ENCODE measurements around the gene MAST1. TPM values are rescaled to one million over a fixed set of nuclear protein-coding genes. Genes with fewer than 3 reads are reported as not detected.
A peak's percentile ranks its signal among the peaks of the same experiment; 100 is the strongest.

Gene MAST1
- total RNA-seq, 2 donors from 2014 or later, result 0.26 TPM; not detected in 1

- Histone ChIP-seq H3K4me1 (peaks cover 33% of the 10 kb centered on the region), H3K9me3 (no peaks in the 10 kb centered on the region), H3K36me3 (replicated peaks in 1 of 2; ENCODE audit: insufficient read depth in 1 of 2, low read depth in 2 of 2) (no peaks in the 10 kb centered on the region), H3K27ac (peak within 1 kb of the TSS; percentile 66 to 80 (median 75)), H3K4me3 (peak within 1 kb of the TSS; percentile 50 to 73), H3K27me3 (no peaks in the 10 kb centered on the region)
- intact Hi-C loops (cut with DNase I), result loop anchor here (5.0 kb wide), 1 partner anchor 39 kb away; no protein-coding TSS in a partner anchor
- TF ChIP-seq CTCF (IDR thresholded peaks at IDR 0.05) (peak in 1 of 7 experiments; percentile 13), POLR2A (IDR thresholded peaks at IDR 0.05) (peak; percentile 96 to 99 (median 99))
- WGBS, 2 donors, result 0 to 1% methylated on average over 4 to 76 of the region's 78 CpGs
- DNase-seq (peak; percentile 84 to 90 (median 88)), ATAC-seq (peak; percentile 87)
These were observed 36.6 kb upstream of the MAST1 start, which contains the start of the genes PRDX2 and THSD8 for GRCh38 chr19:12801466-12802266. Gene PRDX2, minus strand, starts transcription at chr19:12801800. Its CDS starts 539 bp downstream, at chr19:12801261. Gene THSD8, plus strand, starts transcription at chr19:12802069. Its CDS starts 3 bp downstream, at chr19:12802072.

DNA sequence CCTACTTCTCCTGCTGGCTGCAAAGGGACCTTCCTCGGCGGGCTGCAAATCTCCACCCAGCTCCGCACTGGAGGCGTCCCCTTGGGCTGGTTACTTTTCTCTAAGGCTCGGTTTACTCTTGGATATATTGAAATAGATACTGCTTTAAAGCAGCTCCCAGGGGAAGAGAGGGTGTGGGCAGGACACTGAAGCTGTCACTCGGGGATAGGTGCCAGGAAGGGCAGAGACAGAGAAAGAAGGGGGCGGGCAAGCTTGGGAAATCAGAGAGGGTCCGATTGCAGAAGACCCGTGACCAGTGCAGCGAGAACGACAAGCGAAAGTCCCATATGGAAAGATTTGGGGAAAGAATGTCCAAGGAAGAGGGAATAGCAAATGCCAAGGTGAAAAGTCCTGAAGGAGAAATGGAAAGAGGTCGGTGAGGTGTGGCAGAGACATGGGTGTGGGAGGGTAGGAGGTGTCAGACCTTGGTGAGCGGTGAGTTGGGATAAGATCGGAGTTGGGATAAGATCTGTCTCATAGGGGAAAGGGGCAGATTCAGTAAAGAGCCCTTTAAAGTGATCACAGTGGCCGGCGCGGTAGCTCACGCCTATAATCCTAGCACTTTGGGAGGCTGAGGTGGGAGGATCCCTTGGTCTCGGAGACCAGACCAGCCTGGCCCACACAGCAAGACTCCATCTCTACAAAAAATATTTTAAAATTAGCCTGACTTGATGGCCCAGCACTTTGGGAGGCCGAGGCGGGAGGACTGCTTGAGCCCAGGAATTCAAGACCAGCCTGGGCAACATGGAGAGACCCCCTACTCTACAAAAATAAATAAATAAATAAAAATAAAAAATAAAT is 35.8 kb upstream of the MAST1 start:
- no peaks in the 10 kb centered on the region for H3K9me3 ChIP-seq
- H3K27me3 ChIP-seq, result no peaks in the 10 kb centered on the region
- TF ChIP-seq CTCF (IDR thresholded peaks at IDR 0.05) (peak in 1 of 7 experiments; percentile 16), POLR2A (IDR thresholded peaks at IDR 0.05) (no peak)
- ATAC-seq (no peak), DNase-seq (peak in 1 of 4 donors; percentile 39)
- peak overlapping the region; percentile 50 to 73 for H3K4me3 ChIP-seq
- intact Hi-C loops (cut with DNase I), result loop anchor here (5.0 kb wide), 1 partner anchor 40 kb away; no protein-coding TSS in a partner anchor
- H3K4me1 ChIP-seq, result peaks cover 40% of the 10 kb centered on the region
- WGBS, 2 donors, result 28 to 34% methylated on average over 22 of the region's 22 CpGs
- peak overlapping the region; percentile 35 to 80 (median 75) for H3K27ac ChIP-seq
- no peaks in the 10 kb centered on the region for H3K36me3 ChIP-seq (replicated peaks in 1 of 2; ENCODE audit: insufficient read depth in 1 of 2, low read depth in 2 of 2)

DNA sequence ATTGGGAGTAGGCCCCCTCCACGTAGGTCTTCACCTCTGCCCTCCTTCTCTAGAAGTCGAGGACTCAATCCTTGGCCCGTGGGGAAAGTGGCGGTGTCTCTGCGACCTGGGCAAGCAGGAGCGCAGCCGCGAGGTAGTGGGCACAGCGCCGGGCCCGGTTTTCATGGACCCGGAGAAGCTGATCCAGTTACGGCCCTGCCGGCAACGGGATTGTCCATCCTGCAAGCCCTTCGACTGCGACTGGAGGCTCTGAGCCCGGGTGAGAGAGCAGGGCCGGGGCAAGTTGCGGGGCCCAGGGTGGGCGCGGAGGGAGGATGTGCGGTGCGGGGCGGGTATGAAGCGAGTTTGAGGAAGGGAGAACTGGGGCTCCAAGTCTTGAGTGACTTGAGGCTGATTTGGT is 34.3 kb upstream of the MAST1 start:
- TF ChIP-seq POLR2A (IDR thresholded peaks at IDR 0.05) (no peak), CTCF (IDR thresholded peaks at IDR 0.05) (no peak)
- no peak for ATAC-seq
- Histone ChIP-seq H3K9me3 (no peaks in the 10 kb centered on the region), H3K36me3 (replicated peaks in 1 of 2; ENCODE audit: insufficient read depth in 1 of 2, low read depth in 2 of 2) (no peaks in the 10 kb centered on the region), H3K4me3 (no peak overlapping the region), H3K4me1 (peaks cover 41% of the 10 kb centered on the region), H3K27me3 (no peaks in the 10 kb centered on the region), H3K27ac (no peak overlapping the region)
- WGBS, 2 donors, result 87 to 95% methylated on average over 20 to 26 of the region's 26 CpGs
- intact Hi-C loops (cut with DNase I), result loop anchor here (5.0 kb wide), 1 partner anchor 42 kb away; no protein-coding TSS in a partner anchor
- DNase-seq, result no peak

GRCh38 chr19:12806242-12807081 is 31.9 kb upstream of the MAST1 start, which contains the start of gene RNASEH2A:
Gene RNASEH2A, plus strand, starts transcription at chr19:12806584. Its CDS starts 90 bp downstream, at chr19:12806674.
- intact Hi-C loops (cut with DNase I), result no loop called here
- H3K27ac ChIP-seq, result peak within 1 kb of the TSS in 2 of 4 donors; percentile 69 to 79
- no peaks in the 10 kb centered on the region for H3K9me3 ChIP-seq
- no peaks in the 10 kb centered on the region for H3K27me3 ChIP-seq
- H3K4me1 ChIP-seq, result peaks cover 25% of the 10 kb centered on the region
- H3K36me3 ChIP-seq (replicated peaks in 1 of 2; ENCODE audit: insufficient read depth in 1 of 2, low read depth in 2 of 2), result no peaks in the 10 kb centered on the region
- peak; percentile 83 for ATAC-seq
- TF ChIP-seq POLR2A (IDR thresholded peaks at IDR 0.05) (peak in 2 of 3 donors; percentile 45 to 58), CTCF (IDR thresholded peaks at IDR 0.05) (peak in 4 of 7 experiments; percentile 12 to 34 (median 20))
- 3 to 7% methylated on average over 23 to 66 of the region's 66 CpGs for WGBS, 2 donors
- DNase-seq, result peak; percentile 89 to 92 (median 90)
- H3K4me3 ChIP-seq, result peak within 1 kb of the TSS; percentile 12 to 33

All from body of pancreas (tissue), 4 donors.